Mammary epithelial cell (primary cell): ENCODE data around the gene CENPU.

Source experiments
- EZH2 ChIP-seq: IDR thresholded peaks from 2 replicates; pipeline ENCODE4 v1.6.1; 2012; ENCODE audit warnings: low read length, inconsistent platforms, borderline replicate concordance
- TF ChIP-seq, protein P1 (sequence below), 2 donors: IDR thresholded peaks in 1 of 2; conservative IDR thresholded peaks in 1 of 2; 2 replicates each; pipeline ENCODE4 v1.5.1; 2011 to 2012; ENCODE audit warnings: inconsistent platforms in 2 of 2, low read length in 2 of 2, mild to moderate bottlenecking in 2 of 2, control low read depth in 1 of 2, low read depth in 1 of 2; ENCODE audit not compliant: insufficient read depth in 1 of 2; ENCODE audit errors: extremely low read depth in 1 of 2

GRCh38 chr4:184740980-184741391, 7.1 kb upstream of the CENPU start:
- TF ChIP-seq, protein P1, sequence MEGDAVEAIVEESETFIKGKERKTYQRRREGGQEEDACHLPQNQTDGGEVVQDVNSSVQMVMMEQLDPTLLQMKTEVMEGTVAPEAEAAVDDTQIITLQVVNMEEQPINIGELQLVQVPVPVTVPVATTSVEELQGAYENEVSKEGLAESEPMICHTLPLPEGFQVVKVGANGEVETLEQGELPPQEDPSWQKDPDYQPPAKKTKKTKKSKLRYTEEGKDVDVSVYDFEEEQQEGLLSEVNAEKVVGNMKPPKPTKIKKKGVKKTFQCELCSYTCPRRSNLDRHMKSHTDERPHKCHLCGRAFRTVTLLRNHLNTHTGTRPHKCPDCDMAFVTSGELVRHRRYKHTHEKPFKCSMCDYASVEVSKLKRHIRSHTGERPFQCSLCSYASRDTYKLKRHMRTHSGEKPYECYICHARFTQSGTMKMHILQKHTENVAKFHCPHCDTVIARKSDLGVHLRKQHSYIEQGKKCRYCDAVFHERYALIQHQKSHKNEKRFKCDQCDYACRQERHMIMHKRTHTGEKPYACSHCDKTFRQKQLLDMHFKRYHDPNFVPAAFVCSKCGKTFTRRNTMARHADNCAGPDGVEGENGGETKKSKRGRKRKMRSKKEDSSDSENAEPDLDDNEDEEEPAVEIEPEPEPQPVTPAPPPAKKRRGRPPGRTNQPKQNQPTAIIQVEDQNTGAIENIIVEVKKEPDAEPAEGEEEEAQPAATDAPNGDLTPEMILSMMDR (conservative IDR thresholded peaks at IDR 0.05 in 1 of 2, IDR thresholded peaks at IDR 0.05 in 1 of 2; ENCODE audit: extremely low read depth in 1 of 2, insufficient read depth in 1 of 2, low read depth in 1 of 2, low read length in 2 of 2), result no peak
- no peak for TF ChIP-seq EZH2
